GM12801 (cell line): ENCODE data around the gene BCDIN3D.

Experiments
- TF ChIP-seq, protein P1 (sequence below): IDR thresholded peaks from one replicate; pipeline ENCODE4 v1.5.1; 2011; ENCODE audit warnings: control low read depth; ENCODE audit not compliant: insufficient read length; ENCODE audit errors: extremely low read depth

Gene BCDIN3D

DNA sequence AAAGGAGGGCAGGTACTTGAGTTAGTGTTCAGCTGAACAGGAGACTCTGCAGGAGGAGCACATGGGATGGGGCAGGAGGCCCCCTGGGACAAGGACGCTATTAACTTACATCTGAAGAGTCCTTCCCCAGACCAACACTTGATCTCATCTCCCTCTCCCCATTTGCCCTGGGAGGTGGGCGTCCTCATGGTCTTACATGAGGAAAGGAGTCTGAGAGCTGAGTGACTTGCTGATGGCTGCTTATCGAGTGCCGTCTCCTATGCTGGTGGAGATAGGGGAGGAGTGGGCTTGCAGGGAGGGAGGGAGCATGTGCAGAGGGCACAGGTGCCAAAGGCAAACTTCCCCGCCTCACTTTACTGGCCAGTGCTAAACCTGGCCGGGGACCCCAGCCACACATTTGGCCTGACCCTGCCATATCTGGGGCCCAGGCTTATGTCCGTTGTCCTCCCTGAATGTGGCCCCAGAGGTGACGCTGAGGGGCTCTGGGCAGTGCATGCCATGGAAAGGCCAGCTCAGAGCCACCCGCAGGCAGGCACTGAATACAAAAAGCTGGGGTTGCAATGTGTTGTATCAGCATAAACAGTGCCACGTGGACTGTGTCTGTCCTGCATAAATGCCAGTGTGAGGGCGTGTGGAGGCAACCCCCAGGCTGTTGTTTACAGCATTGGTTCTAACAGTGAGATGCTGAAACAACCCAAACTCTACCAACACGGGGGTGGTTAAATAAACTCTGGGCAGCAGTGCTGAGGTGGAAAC lies 31.4 kb upstream of the BCDIN3D start:
- TF ChIP-seq, protein P1, sequence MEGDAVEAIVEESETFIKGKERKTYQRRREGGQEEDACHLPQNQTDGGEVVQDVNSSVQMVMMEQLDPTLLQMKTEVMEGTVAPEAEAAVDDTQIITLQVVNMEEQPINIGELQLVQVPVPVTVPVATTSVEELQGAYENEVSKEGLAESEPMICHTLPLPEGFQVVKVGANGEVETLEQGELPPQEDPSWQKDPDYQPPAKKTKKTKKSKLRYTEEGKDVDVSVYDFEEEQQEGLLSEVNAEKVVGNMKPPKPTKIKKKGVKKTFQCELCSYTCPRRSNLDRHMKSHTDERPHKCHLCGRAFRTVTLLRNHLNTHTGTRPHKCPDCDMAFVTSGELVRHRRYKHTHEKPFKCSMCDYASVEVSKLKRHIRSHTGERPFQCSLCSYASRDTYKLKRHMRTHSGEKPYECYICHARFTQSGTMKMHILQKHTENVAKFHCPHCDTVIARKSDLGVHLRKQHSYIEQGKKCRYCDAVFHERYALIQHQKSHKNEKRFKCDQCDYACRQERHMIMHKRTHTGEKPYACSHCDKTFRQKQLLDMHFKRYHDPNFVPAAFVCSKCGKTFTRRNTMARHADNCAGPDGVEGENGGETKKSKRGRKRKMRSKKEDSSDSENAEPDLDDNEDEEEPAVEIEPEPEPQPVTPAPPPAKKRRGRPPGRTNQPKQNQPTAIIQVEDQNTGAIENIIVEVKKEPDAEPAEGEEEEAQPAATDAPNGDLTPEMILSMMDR, result no peak

DNA sequence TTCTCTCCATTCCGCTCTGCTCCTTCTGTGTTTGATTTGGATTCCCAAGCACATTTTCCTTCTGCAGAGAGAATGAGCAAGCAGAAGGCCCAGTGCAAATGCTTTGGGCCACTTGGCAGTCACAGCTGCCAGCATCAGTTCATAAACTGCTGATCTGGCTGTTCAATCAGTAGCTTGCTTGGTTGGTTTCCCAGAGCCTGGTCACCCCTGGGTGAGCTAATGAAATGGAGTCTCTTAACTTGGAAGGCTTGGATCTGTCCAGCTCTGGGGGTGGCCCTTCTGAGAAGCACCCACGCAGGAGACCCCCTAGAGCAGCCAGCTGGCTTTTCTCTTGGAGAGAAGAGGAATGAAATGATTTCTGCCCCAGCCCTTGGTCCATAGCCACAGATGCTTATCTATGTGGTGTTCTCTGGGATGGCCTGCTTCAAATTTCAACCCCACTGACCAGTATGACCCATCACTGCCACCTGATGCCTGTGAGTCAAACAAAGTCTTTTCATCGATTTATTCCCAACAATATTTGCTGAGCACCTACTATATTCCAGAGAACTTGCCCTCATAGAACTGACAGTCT lies 30.5 kb upstream of the BCDIN3D start:
- TF ChIP-seq, protein P1, result no peak

DNA sequence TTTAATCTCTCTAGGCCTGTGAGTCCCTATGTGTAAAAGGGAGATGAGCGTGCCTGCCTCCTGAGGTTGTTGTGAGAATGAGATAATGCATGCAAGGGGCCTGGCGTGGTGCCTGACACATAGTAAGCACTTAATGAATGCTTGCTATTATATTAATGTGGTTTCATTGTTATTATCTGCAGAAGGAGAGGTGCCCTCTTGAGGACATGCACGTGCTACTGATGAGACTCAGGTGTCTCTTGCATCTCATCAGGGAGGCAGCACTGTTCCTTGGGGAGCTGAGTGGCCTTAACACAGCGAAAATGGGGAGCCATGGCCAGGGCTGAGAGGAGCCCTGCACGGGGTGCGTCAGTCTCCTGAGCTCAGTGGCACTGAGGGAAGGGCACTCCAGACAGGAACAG lies 29.9 kb upstream of the BCDIN3D start:
- TF ChIP-seq, protein P1, result no peak

DNA sequence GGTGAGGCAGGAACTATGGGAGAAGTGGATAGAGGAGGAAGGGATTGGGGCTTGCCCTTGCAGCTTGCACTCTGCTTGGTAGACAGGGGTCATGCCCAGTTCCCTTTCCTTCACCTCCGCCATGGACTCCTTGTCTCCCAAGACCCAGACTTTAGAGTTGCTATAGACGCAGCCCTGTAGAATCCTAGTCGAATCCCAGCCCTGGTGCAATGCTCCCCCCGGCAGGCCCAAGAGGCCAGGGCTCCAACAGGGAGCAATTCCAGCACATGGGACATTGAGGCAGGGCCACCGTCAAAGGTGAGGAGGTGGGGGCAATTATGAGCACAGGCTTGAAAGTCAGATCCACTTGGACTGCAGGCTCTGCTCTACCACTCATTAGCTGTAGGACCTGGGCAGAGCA lies 29.5 kb upstream of the BCDIN3D start:
- TF ChIP-seq, protein P1, result no peak

DNA sequence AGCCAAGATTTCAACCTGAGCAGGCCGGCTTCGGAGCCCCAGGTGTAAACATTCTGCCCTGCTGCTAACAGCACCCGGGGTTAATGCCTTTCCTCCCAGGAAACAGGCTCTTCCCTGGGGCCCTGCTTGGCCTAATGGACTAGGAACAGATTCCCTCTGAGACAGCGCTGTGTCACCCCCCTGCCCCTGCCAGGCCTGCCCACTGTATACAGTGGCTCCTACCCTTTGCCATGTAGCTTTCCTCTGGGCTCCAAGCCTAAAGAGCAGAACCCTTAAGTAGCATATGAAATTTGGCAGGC lies 28.3 kb upstream of the BCDIN3D start:
- TF ChIP-seq, protein P1, result no peak

DNA sequence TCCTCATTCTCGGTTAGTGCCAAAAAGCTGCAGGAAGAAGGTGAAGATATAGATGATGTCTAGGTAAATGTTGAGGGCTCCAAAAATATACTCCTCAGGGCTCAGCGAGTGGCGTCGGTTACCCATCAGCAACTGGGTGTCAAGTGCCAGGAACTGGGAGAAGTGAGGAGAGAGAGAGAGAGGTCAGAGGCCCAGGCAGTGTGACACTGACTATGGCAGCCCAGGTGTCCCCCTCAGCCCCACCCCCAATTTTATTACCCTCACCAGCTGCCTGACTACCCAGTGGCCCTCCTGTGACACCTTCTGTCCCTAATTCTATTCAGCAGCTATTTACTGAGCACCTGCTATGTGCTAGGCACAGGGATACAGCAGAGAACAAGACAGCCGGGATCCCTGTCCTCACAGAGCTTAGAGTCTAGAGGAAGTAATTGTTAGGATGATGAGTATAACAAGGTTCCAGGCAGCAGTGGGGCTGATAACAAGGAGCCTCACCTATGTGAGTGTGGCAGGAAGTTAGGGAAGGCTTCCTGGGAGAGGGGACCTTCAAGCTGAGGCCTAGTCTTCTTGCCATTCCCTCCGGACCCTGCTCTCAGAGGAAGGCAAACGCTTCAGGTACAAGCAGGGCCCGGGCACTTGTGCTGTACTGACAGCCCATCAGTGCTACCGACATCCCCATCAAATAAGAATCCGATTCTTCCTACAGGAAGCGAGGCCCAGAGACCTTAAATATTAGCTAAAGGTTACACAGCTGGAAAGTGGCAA lies 27.8 kb upstream of the BCDIN3D start:
- TF ChIP-seq, protein P1, result no peak

DNA sequence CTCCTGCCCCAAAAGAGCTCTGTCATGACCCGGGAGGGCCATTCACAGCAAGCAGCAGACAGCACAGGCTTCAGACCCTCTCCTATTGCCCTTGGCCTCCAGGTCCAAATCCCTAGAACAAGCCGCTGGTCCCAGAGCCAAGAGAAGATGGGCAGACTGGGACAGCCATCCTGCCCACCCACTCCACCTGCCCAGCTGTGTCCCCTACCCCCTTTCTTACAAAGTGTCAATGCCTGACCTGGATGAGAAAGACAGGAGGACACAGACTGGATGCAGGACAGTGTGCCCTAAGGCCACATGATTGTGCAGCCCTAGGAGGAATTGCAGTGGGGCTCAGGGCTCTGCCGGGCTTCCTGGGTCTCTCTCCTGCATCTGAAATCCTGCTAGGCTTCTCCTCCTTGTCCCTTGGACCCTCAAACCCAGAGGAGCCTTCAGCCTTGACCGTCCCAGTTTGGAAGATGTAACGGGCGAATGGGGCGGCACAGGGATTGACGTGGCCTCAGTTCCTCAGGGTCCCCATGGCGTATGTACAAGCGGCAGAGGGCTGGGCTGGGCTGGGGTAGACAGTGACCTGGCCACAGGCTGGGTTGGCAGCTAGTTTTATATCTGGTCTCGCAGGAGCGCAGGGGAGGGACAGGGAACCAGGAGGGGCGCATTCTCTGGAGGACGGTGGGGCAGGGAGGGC lies 27.1 kb upstream of the BCDIN3D start:
- TF ChIP-seq, protein P1, result no peak
